Adrenal gland (tissue), 5 donors: Measurements from ENCODE around the gene CDY2B.
"Not testable (repeated sequence)": the region's sequence is repeated elsewhere in the genome, so short reads cannot be mapped to it uniquely, and the experiment has no call there.

Source experiments
- POLR2A ChIP-seq, 2 donors: fragments of 450-650 bp; IDR thresholded peaks; one replicate each; pipeline ENCODE4 v1.6.1; 2017; ENCODE audit warnings: antibody characterized with exemption in 2 of 2, mild to moderate bottlenecking in 2 of 2, moderate library complexity in 1 of 2
- TF ChIP-seq, protein P1 (sequence below), 6 experiments: fragments of 450-650 bp in 4 of 6; fragments of 200-600 bp in 2 of 6; sonication (generic) in 1 of 6; IDR thresholded peaks; 1 replicate in 5 of 6; 2 replicates in 1 of 6; pipeline versions ENCODE4 v1.5.1 to v1.8.0; 2016 to 2021; ENCODE audit warnings: antibody characterized with exemption in 6 of 6, mild to moderate bottlenecking in 2 of 6, moderate library complexity in 1 of 6
- donor health status: DM: no; HTN: no; CAD: no.

DNA sequence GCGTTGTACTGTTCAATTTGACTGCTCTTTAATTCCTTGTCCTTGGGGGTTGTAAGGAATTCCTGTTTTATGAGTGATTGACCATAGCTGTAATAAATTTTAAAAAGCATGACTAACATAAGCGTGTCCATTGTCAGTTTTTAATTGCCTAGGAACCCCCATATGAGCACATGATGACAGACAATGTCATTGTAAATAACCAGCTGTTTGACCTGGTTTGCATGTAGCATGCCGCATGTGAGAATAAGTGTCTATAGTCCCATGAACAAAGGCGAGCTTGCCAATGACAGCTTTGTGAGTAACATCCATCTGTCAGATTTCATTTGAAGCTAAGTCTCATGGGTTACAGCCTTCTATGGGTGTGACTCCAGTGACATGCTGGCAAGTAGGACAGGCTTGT lies 30.9 kb downstream of the CDY2B start:
- TF ChIP-seq, protein P1, sequence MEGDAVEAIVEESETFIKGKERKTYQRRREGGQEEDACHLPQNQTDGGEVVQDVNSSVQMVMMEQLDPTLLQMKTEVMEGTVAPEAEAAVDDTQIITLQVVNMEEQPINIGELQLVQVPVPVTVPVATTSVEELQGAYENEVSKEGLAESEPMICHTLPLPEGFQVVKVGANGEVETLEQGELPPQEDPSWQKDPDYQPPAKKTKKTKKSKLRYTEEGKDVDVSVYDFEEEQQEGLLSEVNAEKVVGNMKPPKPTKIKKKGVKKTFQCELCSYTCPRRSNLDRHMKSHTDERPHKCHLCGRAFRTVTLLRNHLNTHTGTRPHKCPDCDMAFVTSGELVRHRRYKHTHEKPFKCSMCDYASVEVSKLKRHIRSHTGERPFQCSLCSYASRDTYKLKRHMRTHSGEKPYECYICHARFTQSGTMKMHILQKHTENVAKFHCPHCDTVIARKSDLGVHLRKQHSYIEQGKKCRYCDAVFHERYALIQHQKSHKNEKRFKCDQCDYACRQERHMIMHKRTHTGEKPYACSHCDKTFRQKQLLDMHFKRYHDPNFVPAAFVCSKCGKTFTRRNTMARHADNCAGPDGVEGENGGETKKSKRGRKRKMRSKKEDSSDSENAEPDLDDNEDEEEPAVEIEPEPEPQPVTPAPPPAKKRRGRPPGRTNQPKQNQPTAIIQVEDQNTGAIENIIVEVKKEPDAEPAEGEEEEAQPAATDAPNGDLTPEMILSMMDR (IDR thresholded peaks at IDR 0.05) = not testable (repeated sequence)
- not testable (repeated sequence) for TF ChIP-seq POLR2A (IDR thresholded peaks at IDR 0.05)
